GM12878 (cell line): Measurements from ENCODE around the gene ANTXR2. TPM values are rescaled to one million over a fixed set of nuclear protein-coding genes. Genes with fewer than 3 reads are reported as not detected.

Experiments used
- ATAC-seq: fragments of 200-7000 bp; cut with Tn5 transposase; 3 replicates; pipeline ENCODE4 v1.9.1; 2020; ENCODE audit warnings: mild to moderate bottlenecking, moderate library complexity
- BruUV-seq: library from RNA; stranded (reverse); fragments of 400-500 nt; replicated peaks from 2 replicates; lab custom pipeline; 2021; lab: Mats Ljungman, UMichigan
- CTCF ChIA-PET: fragments of 300-600 bp; sonication (Branson Sonifier 250); formaldehyde crosslinking; extraction: SDS; loops from one replicate; lab custom pipeline; 2021; ENCODE audit warnings: inconsistent platforms; lab: Yijun Ruan, JAX
- POLR2A ChIA-PET: fragments of 350-600 bp; formaldehyde crosslinking; extraction: SDS; loops from one replicate; lab custom pipeline; 2021; ENCODE audit warnings: inconsistent platforms; lab: Charles Lee
- RAD21 ChIA-PET: fragments of 300-600 bp; sonication (Branson Sonifier 250); formaldehyde crosslinking; loops from one replicate; lab custom pipeline; 2023; ENCODE audit warnings: antibody characterized with exemption; ENCODE audit not compliant: unreplicated experiment; lab: Charles Lee
- SMC1A ChIA-PET: fragments of 300-600 bp; sonication (Branson Sonifier 250); formaldehyde crosslinking; loops from one replicate; lab custom pipeline; 2023; ENCODE audit not compliant: unreplicated experiment, uncharacterized antibody; lab: Charles Lee
- DNase-seq: peaks from one replicate; pipeline ENCODE4 v3.0.0-alpha.2; 2011; ENCODE audit warnings: low read depth, low spot score
- FAIRE-seq: peaks from 3 replicates; lab custom pipeline; 2011; peaks lifted over from hg19 to GRCh38; lab: Jason Lieb, UNC
- H2AFZ ChIP-seq: 2 replicates; pipeline ENCODE4 v1.6.0; 2011; ENCODE audit warnings: low read depth, low read length, control low read depth; ENCODE audit not compliant: control insufficient read depth
- H3K27ac ChIP-seq: 2 replicates; pipeline ENCODE4 v1.5.1; 2011; ENCODE audit warnings: control low read depth; ENCODE audit not compliant: control insufficient read depth, insufficient read depth
- H3K27me3 ChIP-seq, 2 experiments: replicated peaks in 1 of 2; 2 replicates each; pipeline versions ENCODE4 v1.6.0 to v1.6.1; 2011; ENCODE audit warnings: low read length in 1 of 2; ENCODE audit not compliant: control insufficient read depth in 2 of 2, insufficient read depth in 2 of 2
- H3K36me3 ChIP-seq, 2 experiments: 2 replicates each; pipeline ENCODE4 v1.5.1; 2011; ENCODE audit warnings: low read length in 1 of 2; ENCODE audit not compliant: control insufficient read depth in 2 of 2, insufficient read depth in 2 of 2
- H3K4me1 ChIP-seq: 2 replicates; pipeline ENCODE4 v1.6.1; 2011; ENCODE audit warnings: mild to moderate bottlenecking, low read length, moderate library complexity, mixed read lengths; ENCODE audit not compliant: control insufficient read depth, insufficient read depth
- H3K4me2 ChIP-seq: 2 replicates; pipeline ENCODE4 v1.6.0; 2011; ENCODE audit warnings: control low read depth; ENCODE audit not compliant: control insufficient read depth, insufficient read depth
- H3K4me3 ChIP-seq: fragments of 200-600 bp; sonication (generic); 2 replicates; pipeline ENCODE4 v1.5.1; 2016
- H3K79me2 ChIP-seq: 2 replicates; pipeline ENCODE4 v1.6.0; 2011; ENCODE audit warnings: low read length; ENCODE audit not compliant: control insufficient read depth, insufficient read depth
- H3K9ac ChIP-seq: 2 replicates; pipeline ENCODE4 v1.8.0; 2011; ENCODE audit warnings: low read length, control low read depth, mixed read lengths; ENCODE audit not compliant: control insufficient read depth, insufficient read depth
- H3K9me3 ChIP-seq: replicated peaks from 3 replicates; pipeline ENCODE4 v1.5.1; 2011; ENCODE audit warnings: mild to moderate bottlenecking, low read length; ENCODE audit not compliant: control insufficient read depth, insufficient read depth
- H4K20me1 ChIP-seq: 2 replicates; pipeline ENCODE4 v1.6.0; 2011; ENCODE audit not compliant: control insufficient read depth, insufficient read depth
- ATF7 ChIP-seq: fragments of 450-650 bp; IDR thresholded peaks from 2 replicates; pipeline ENCODE4 v1.6.1; 2016; ENCODE audit warnings: low read depth, mild to moderate bottlenecking
- BRCA1 ChIP-seq: IDR thresholded peaks from 2 replicates; pipeline ENCODE4 v1.6.1; 2011; ENCODE audit warnings: low read depth, low read length, improper control_type of control experiment
- CHD4 ChIP-seq: fragments of 200-600 bp; sonication (generic); IDR thresholded peaks from 2 replicates; pipeline ENCODE4 v1.6.1; 2016; ENCODE audit warnings: mild to moderate bottlenecking
- EED ChIP-seq: sonication (generic); IDR thresholded peaks from 2 replicates; pipeline ENCODE4 v1.6.1; 2016; ENCODE audit warnings: antibody characterized with exemption, low read depth
- LARP7 ChIP-seq: fragments of 450-650 bp; IDR thresholded peaks from 2 replicates; pipeline ENCODE4 v1.6.1; 2017; ENCODE audit warnings: mild to moderate bottlenecking
- MTA2 ChIP-seq: fragments of 450-650 bp; IDR thresholded peaks from 2 replicates; pipeline ENCODE4 v1.6.1; 2016; ENCODE audit warnings: low read depth, mild to moderate bottlenecking, moderate library complexity
- RAD21 ChIP-seq: IDR thresholded peaks from 2 replicates; pipeline ENCODE4 v1.6.1; 2011; ENCODE audit warnings: mild to moderate bottlenecking, low read depth, low read length, moderate library complexity; ENCODE audit not compliant: insufficient read depth
- SKIL ChIP-seq: fragments of 450-650 bp; IDR thresholded peaks from 2 replicates; pipeline ENCODE4 v1.6.1; 2017; ENCODE audit warnings: mild to moderate bottlenecking, low read depth, inconsistent platforms; ENCODE audit not compliant: poor library complexity, severe bottlenecking
- SREBF1 ChIP-seq: IDR thresholded peaks from 2 replicates; pipeline ENCODE4 v1.6.1; 2012; ENCODE audit warnings: mild to moderate bottlenecking, low read length
- WGBS: methylation state at CpG from one replicate; pipeline ENCODE4 v1.1.6; 2016; ENCODE audit warnings: low lambda C conversion rate; ENCODE audit not compliant: insufficient replicate concordance, insufficient coverage; ENCODE audit errors: missing lambda C conversion rate; 5-methylcytosine and 5-hydroxymethylcytosine counted together
- in situ Hi-C: fragments of 300-500 bp; cut with MboI; formaldehyde crosslinking; loops from 9 replicates; pipeline ENCODE4 v1.14.3; 2018; ENCODE audit warnings: mixed read lengths
- intact Hi-C: fragments of 100-400 bp; cut with micrococcal nuclease; formaldehyde crosslinking; loops from one replicate; pipeline ENCODE4 v1.14.2; 2022; ENCODE audit not compliant: unreplicated experiment
- polyA plus RNA-seq, 11 experiments: library from polyadenylated mRNA; depleted of rRNA in 4 of 11; unstranded in 6 of 11; stranded (reverse) in 5 of 11; fragments of >200 nt; fragmentation: Nextera tagmentation in 4 of 11; fragmentation: Illumina TruSeq in 1 of 11; extraction: Ambion mirVana in 4 of 11; extraction: Trizol in 1 of 11; gene quantifications; 1 replicate in 1 of 11; 2 replicates in 10 of 11; pipeline versions ENCODE4 v1.2.1 to v1.2.3, GENCODE V29; 2011 to 2016; ENCODE audit warnings: inconsistent platforms in 2 of 11, missing spikeins in 2 of 11, low read depth in 1 of 11
- total RNA-seq, 4 experiments: library from RNA; depleted of rRNA in 3 of 4; stranded (reverse); fragments of >200 nt in 3 of 4; fragmentation: Illumina TruSeq in 1 of 4; extraction: Trizol in 1 of 4; gene quantifications; 2 replicates each; pipeline versions ENCODE4 v1.2.1 to v1.2.3, GENCODE V29; 2013 to 2021

Gene ANTXR2
- total and polyA plus RNA-seq, 10 of the 15 experiments (the other 5 are each of a cell fraction or from before 2014, with no cell fraction given), result 1.4 to 8.9 (median 5.7) TPM

DNA sequence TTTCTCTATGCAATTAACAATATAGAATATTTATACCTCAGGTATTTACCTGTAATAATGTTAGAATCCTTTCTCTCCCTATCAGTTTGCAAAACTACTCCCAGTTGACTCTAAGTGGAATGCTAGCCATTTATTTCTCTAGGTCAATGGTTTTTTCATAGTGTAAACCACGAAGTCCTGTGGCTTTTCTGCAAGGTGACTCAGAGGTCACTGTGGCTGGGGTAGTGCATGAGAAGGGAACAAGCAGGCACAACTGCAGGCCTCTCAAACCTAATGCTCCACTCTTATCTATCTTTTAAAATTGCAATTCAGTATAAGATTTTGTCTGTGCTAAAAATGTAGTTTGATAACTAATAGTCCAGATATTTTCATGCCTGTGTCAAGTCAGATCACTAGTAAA is 159.4 kb downstream of the ANTXR2 start:
- peak; percentile 32; the same call in 1 of the 3 replicates for ATAC-seq

More for the DNA sequence above, 159.4 kb downstream of the ANTXR2 start:
- in situ Hi-C loops, result no loop called here
- no peak overlapping the region for H3K4me2 ChIP-seq
- H3K36me3 ChIP-seq, result no peaks in the 10 kb centered on the region
- no peak overlapping the region for H3K27ac ChIP-seq
- RAD21 ChIA-PET, result interaction anchor here (0.6 kb wide), 1 partner anchor 174 kb away, joined by 3 read pairs; no protein-coding TSS in a partner anchor
- no peak for FAIRE-seq
- 7% methylated on average over 1 of the region's 1 CpG for WGBS
- POLR2A ChIA-PET, result no interaction called here
- H3K4me3 ChIP-seq, result no peak overlapping the region
- DNase-seq, result no peak
- H3K9me3 ChIP-seq, result no peaks in the 10 kb centered on the region
- H3K4me1 ChIP-seq, result no peaks in the 10 kb centered on the region
- TF ChIP-seq EED (no peak), LARP7 (no peak), ATF7 (no peak), SKIL (no peak), SREBF1 (no peak), BRCA1 (no peak), RAD21 (no peak), MTA2 (no peak), CHD4 (no peak)
- H3K27me3 ChIP-seq, result no peaks in the 10 kb centered on the region
- no peak overlapping the region for H3K9ac ChIP-seq
- H2AFZ ChIP-seq, result no peak overlapping the region
- SMC1A ChIA-PET, result interaction anchor here (1.0 kb wide), 1 partner anchor 9 kb away, joined by 3 read pairs; no protein-coding TSS in a partner anchor
- no peaks in the 10 kb centered on the region for H3K79me2 ChIP-seq
- intact Hi-C loops, result loop anchor here (10.0 kb wide), 1 partner anchor 959 kb away; no protein-coding TSS in a partner anchor
- CTCF ChIA-PET, result interaction anchor here (1.5 kb wide), 1 partner anchor 17 kb away, joined by 3 read pairs; no protein-coding TSS in a partner anchor
- no peaks in the 10 kb centered on the region for H4K20me1 ChIP-seq
- BruUV-seq, result no TSS peak
